ENCODE results near the gene CD44. TPM values are rescaled to one million over a fixed set of nuclear protein-coding genes. Genes with fewer than 3 reads are reported as not detected.

The CD44 gene
- total RNA-seq, 4 donors from 2014 or later = 92.7 to 627 (median 158) TPM

- DNase-seq (ENCODE audit: low spot score) (no peak), ATAC-seq (ENCODE audit: low FRiP score) (no peak)
- TF ChIP-seq CTCF (IDR thresholded peaks at IDR 0.05) = no peak
These were observed 43.5 kb downstream of the CD44 start for GRCh38 chr11:35182317-35182939.

- ATAC-seq (ENCODE audit: low FRiP score) = no peak
These were observed 44.5 kb downstream of the CD44 start for GRCh38 chr11:35183326-35183925.

GRCh38 chr11:35185696-35186095 lies 46.7 kb downstream of the CD44 start:
- no peak for ATAC-seq (ENCODE audit: low FRiP score)
- TF ChIP-seq CTCF (IDR thresholded peaks at IDR 0.05) = no peak
- DNase-seq (ENCODE audit: low spot score) = no peak

More at GRCh38 chr11:35183326-35183925, 44.5 kb downstream of the CD44 start:
- TF ChIP-seq CTCF (IDR thresholded peaks at IDR 0.05) = no peak
- DNase-seq (ENCODE audit: low spot score) = no peak

- DNase-seq (ENCODE audit: low spot score) = no peak
- no peak for ATAC-seq (ENCODE audit: low FRiP score)
- TF ChIP-seq CTCF (IDR thresholded peaks at IDR 0.05) = no peak
These were observed 49.0 kb downstream of the CD44 start for GRCh38 chr11:35187996-35188395.

GRCh38 chr11:35190804-35191348 lies 51.9 kb downstream of the CD44 start:
- TF ChIP-seq CTCF (IDR thresholded peaks at IDR 0.05) = no peak
- ATAC-seq (ENCODE audit: low FRiP score) = no peak
- no peak for DNase-seq (ENCODE audit: low spot score)

GRCh38 chr11:35192347-35192746 lies 53.4 kb downstream of the CD44 start:
- peak; percentile 46 for ATAC-seq (ENCODE audit: low FRiP score)
- no peak for DNase-seq (ENCODE audit: low spot score)
- no peak for TF ChIP-seq CTCF (IDR thresholded peaks at IDR 0.05)

GRCh38 chr11:35193767-35194166 lies 54.8 kb downstream of the CD44 start:
- no peak for TF ChIP-seq CTCF (IDR thresholded peaks at IDR 0.05)
- DNase-seq (ENCODE audit: low spot score) (no peak), ATAC-seq (ENCODE audit: low FRiP score) (no peak)
